ENCODE data around the gene E2F6.

E2F6 gene

GRCh38 chr2:11396467-11397445 is 69.2 kb downstream of the E2F6 start:
- in situ Hi-C loops (cut with MboI; ENCODE audit: low sequenced_read_pairs) = no loop called here

GRCh38 chr2:11396021-11396420 is 69.9 kb downstream of the E2F6 start:
- in situ Hi-C loops (cut with MboI; ENCODE audit: low sequenced_read_pairs) = no loop called here

- in situ Hi-C loops (cut with MboI; ENCODE audit: low sequenced_read_pairs) = no loop called here
Measured at GRCh38 chr2:11395389-11395788, 70.6 kb downstream of the E2F6 start.

All from hTERT RPE-1 (cell line).